Common myeloid progenitor, CD34-positive (primary cell): Measurements from ENCODE around the gene TNFRSF14.

ENCODE experiments used
- CTCF ChIA-PET: fragments of 350-600 bp; sonication (Branson Sonifier 250); formaldehyde crosslinking; loops from one replicate; lab custom pipeline; 2021; ENCODE audit warnings: antibody characterized with exemption; lab: Charles Lee
- POLR2A ChIA-PET: fragments of 350-600 bp; sonication (Branson Sonifier 250); formaldehyde crosslinking; loops from one replicate; lab custom pipeline; 2021; ENCODE audit warnings: antibody characterized with exemption; lab: Charles Lee
- DNase-seq, 3 donors: peaks; one replicate each; pipeline versions ENCODE4 v3.0.0 to v3.0.0-alpha.2; 2013
- H3K27ac ChIP-seq, 2 experiments: 1 replicate in 1 of 2; 2 replicates in 1 of 2; pipeline ENCODE4 v1.7.0; 2013; ENCODE audit warnings: inconsistent platforms in 2 of 2, low read length in 2 of 2, mild to moderate bottlenecking in 2 of 2, low read depth in 1 of 2, moderate library complexity in 1 of 2; ENCODE audit not compliant: severe bottlenecking in 2 of 2, insufficient read depth in 1 of 2, poor library complexity in 1 of 2
- H3K27me3 ChIP-seq, 5 experiments: replicated peaks in 2 of 5; 1 replicate in 3 of 5; 2 replicates in 2 of 5; pipeline versions ENCODE4 v1.6.1 to v1.7.0; 2013; ENCODE audit warnings: low read length in 4 of 5, mild to moderate bottlenecking in 2 of 5, moderate library complexity in 2 of 5, inconsistent platforms in 1 of 5; ENCODE audit not compliant: insufficient read depth in 5 of 5, control insufficient read depth in 4 of 5
- H3K36me3 ChIP-seq, 4 experiments: 1 replicate in 2 of 4; 2 replicates in 2 of 4; pipeline versions ENCODE4 v1.6.1 to v1.7.0; 2013; ENCODE audit warnings: low read length in 3 of 4, control low read depth in 1 of 4, mild to moderate bottlenecking in 1 of 4; ENCODE audit not compliant: control insufficient read depth in 4 of 4, insufficient read depth in 4 of 4
- H3K4me1 ChIP-seq, 4 experiments: 1 replicate in 3 of 4; 2 replicates in 1 of 4; pipeline versions ENCODE4 v1.6.1 to v1.7.1; 2013; ENCODE audit warnings: low read length in 3 of 4, mild to moderate bottlenecking in 3 of 4, control low read depth in 1 of 4, inconsistent platforms in 1 of 4, moderate library complexity in 1 of 4; ENCODE audit not compliant: control insufficient read depth in 4 of 4, insufficient read depth in 4 of 4; ENCODE audit errors: control extremely low read depth in 1 of 4
- H3K4me3 ChIP-seq, 7 experiments: 1 replicate in 4 of 7; 2 replicates in 3 of 7; pipeline versions ENCODE4 v1.5.1 to v1.7.0; 2013; ENCODE audit warnings: mild to moderate bottlenecking in 7 of 7, low read length in 6 of 7, moderate library complexity in 6 of 7, inconsistent platforms in 2 of 7, low read depth in 2 of 7, control low read depth in 1 of 7; ENCODE audit not compliant: insufficient read depth in 4 of 7, control insufficient read depth in 1 of 7; ENCODE audit errors: extremely low read depth in 1 of 7
- H3K9me3 ChIP-seq, 5 experiments: 1 replicate in 4 of 5; 2 replicates in 1 of 5; pipeline versions ENCODE4 v1.6.1 to v1.7.1; 2013; ENCODE audit warnings: low read length in 4 of 5, mild to moderate bottlenecking in 2 of 5, inconsistent platforms in 1 of 5, low read depth in 1 of 5, moderate library complexity in 1 of 5; ENCODE audit not compliant: control insufficient read depth in 4 of 5, insufficient read depth in 2 of 5; ENCODE audit errors: control extremely low read depth in 1 of 5
- WGBS: methylation state at CpG from one replicate; pipeline ENCODE4 v1.1.5; 2013; ENCODE audit not compliant: insufficient coverage; 5-methylcytosine and 5-hydroxymethylcytosine counted together

TNFRSF14 gene

GRCh38 chr1:2593251-2593878 is 37.2 kb downstream of the TNFRSF14 start:
- ChIA-PET CTCF (no interaction called here), POLR2A (no interaction called here)
- DNase-seq, result no peak
- Histone ChIP-seq H3K4me3 (no peak overlapping the region), H3K9me3 (peaks cover 0 to 3% (median under 1%) of the 10 kb centered on the region in 5 experiments), H3K4me1 (peaks cover 0 to 22% (median 4%) of the 10 kb centered on the region in 4 experiments), H3K27me3 (peaks cover 0 to 7% (median 0%) of the 10 kb centered on the region in 5 experiments), H3K27ac (no peak overlapping the region), H3K36me3 (peaks cover 0 to 13% (median 5%) of the 10 kb centered on the region in 4 experiments)
- WGBS, result 82% methylated on average over 25 of the region's 26 CpGs

GRCh38 chr1:2594001-2594640 is 38.0 kb downstream of the TNFRSF14 start:
- peak in 1 of 3 donors; percentile 18 for DNase-seq
- 74% methylated on average over 14 of the region's 20 CpGs for WGBS
- peak overlapping the region in 1 of 7 experiments; percentile 54 for H3K4me3 ChIP-seq
- peaks cover 0 to 22% (median 4%) of the 10 kb centered on the region in 4 experiments for H3K4me1 ChIP-seq
- ChIA-PET POLR2A (no interaction called here), CTCF (interaction anchor here (0.6 to 1.3 kb wide), 2 partner anchors 29 to 36 kb away, joined by 3 read pairs; no protein-coding TSS in a partner anchor)
- peaks cover 0 to 7% (median 3%) of the 10 kb centered on the region in 4 experiments for H3K36me3 ChIP-seq
- H3K27me3 ChIP-seq, result peaks cover 0 to 10% (median 0%) of the 10 kb centered on the region in 5 experiments
- H3K9me3 ChIP-seq, result peaks cover 0 to 8% (median 6%) of the 10 kb centered on the region in 5 experiments
- H3K27ac ChIP-seq, result no peak overlapping the region

- ChIA-PET POLR2A (no interaction called here), CTCF (interaction anchor here (0.6 to 1.3 kb wide), 2 partner anchors 29 to 36 kb away, joined by 3 read pairs; no protein-coding TSS in a partner anchor)
- peaks cover 0 to 22% (median 4%) of the 10 kb centered on the region in 4 experiments for H3K4me1 ChIP-seq
- peaks cover 0 to 8% (median 6%) of the 10 kb centered on the region in 5 experiments for H3K9me3 ChIP-seq
- WGBS, result 96% methylated on average over 16 of the region's 17 CpGs
- DNase-seq, result no peak
- peaks cover 0 to 2% (median under 1%) of the 10 kb centered on the region in 4 experiments for H3K36me3 ChIP-seq
- H3K27me3 ChIP-seq, result peaks cover 0 to 10% (median 0%) of the 10 kb centered on the region in 5 experiments
- H3K4me3 ChIP-seq, result no peak overlapping the region
- no peak overlapping the region for H3K27ac ChIP-seq
Measured at GRCh38 chr1:2594641-2595131, 38.5 kb downstream of the TNFRSF14 start.

GRCh38 chr1:2595261-2595811 is 39.2 kb downstream of the TNFRSF14 start:
- Histone ChIP-seq H3K4me3 (no peak overlapping the region), H3K9me3 (peaks cover 0 to 8% (median 6%) of the 10 kb centered on the region in 5 experiments), H3K27me3 (peaks cover 0 to 10% (median 0%) of the 10 kb centered on the region in 5 experiments), H3K27ac (no peak overlapping the region), H3K36me3 (no peaks in the 10 kb centered on the region), H3K4me1 (peaks cover 0 to 22% (median 4%) of the 10 kb centered on the region in 4 experiments)
- WGBS, result 92% methylated on average over 15 of the region's 19 CpGs
- POLR2A ChIA-PET, result no interaction called here
- CTCF ChIA-PET, result interaction anchor here (1.3 kb wide), 1 partner anchor 37 kb away, joined by 3 read pairs; no protein-coding TSS in a partner anchor
- DNase-seq, result no peak

GRCh38 chr1:2595812-2596529 is 39.8 kb downstream of the TNFRSF14 start:
- ChIA-PET POLR2A (no interaction called here), CTCF (no interaction called here)
- H3K9me3 ChIP-seq, result peaks cover 0 to 8% (median 6%) of the 10 kb centered on the region in 5 experiments
- no peak for DNase-seq
- no peak overlapping the region for H3K4me3 ChIP-seq
- H3K4me1 ChIP-seq, result peaks cover 0 to 22% (median 4%) of the 10 kb centered on the region in 4 experiments
- H3K27ac ChIP-seq, result no peak overlapping the region
- 92% methylated on average over 28 of the region's 31 CpGs for WGBS
- peaks cover 0 to 10% (median 0%) of the 10 kb centered on the region in 5 experiments for H3K27me3 ChIP-seq
- no peaks in the 10 kb centered on the region for H3K36me3 ChIP-seq

- ChIA-PET POLR2A (no interaction called here), CTCF (interaction anchor here (0.6 kb wide), 1 partner anchor 11 kb away, joined by 3 read pairs; no protein-coding TSS in a partner anchor)
- WGBS, result 89% methylated on average over 17 of the region's 28 CpGs
- Histone ChIP-seq H3K4me1 (peaks cover 0 to 22% (median 4%) of the 10 kb centered on the region in 4 experiments), H3K27ac (no peak overlapping the region), H3K36me3 (no peaks in the 10 kb centered on the region), H3K9me3 (peaks cover 0 to 8% (median 6%) of the 10 kb centered on the region in 5 experiments), H3K27me3 (peaks cover 0 to 12% (median 0%) of the 10 kb centered on the region in 5 experiments), H3K4me3 (no peak overlapping the region)
- no peak for DNase-seq
Measured at GRCh38 chr1:2596530-2597333, 40.6 kb downstream of the TNFRSF14 start.
